ENCODE data around the gene LAPTM5.
A peak's percentile ranks its signal among the peaks of the same experiment; 100 is the strongest.
"Not testable (repeated sequence)": the region's sequence is repeated elsewhere in the genome, so short reads cannot be mapped to it uniquely, and the experiment has no call there.

LAPTM5 gene

GRCh38 chr1:30794260-30794659, 36.7 kb upstream of the LAPTM5 start:
- FAIRE-seq (no peak), DNase-seq (ENCODE audit: insufficient read length) (no peak)
- TF ChIP-seq POLR2AphosphoS5 (IDR thresholded peaks at IDR 0.05; ENCODE audit: low read depth, low read length) (no peak), POLR2A (IDR thresholded peaks at IDR 0.05; ENCODE audit: low read depth, low read length) (no peak), TAF1 (IDR thresholded peaks at IDR 0.05; ENCODE audit: borderline replicate concordance, low read depth, low read length) (no peak)

GRCh38 chr1:30793209-30793608, 35.6 kb upstream of the LAPTM5 start:
- DNase-seq (ENCODE audit: insufficient read length) (no peak), FAIRE-seq (no peak)
- TF ChIP-seq POLR2AphosphoS5 (IDR thresholded peaks at IDR 0.05; ENCODE audit: low read depth, low read length) (no peak), TAF1 (IDR thresholded peaks at IDR 0.05; ENCODE audit: borderline replicate concordance, low read depth, low read length) (no peak), POLR2A (IDR thresholded peaks at IDR 0.05; ENCODE audit: low read depth, low read length) (no peak)

GRCh38 chr1:30791868-30792267, 34.3 kb upstream of the LAPTM5 start:
- DNase-seq (ENCODE audit: insufficient read length) (no peak), FAIRE-seq (peak; percentile 54)
- no peak for TF ChIP-seq POLR2A (IDR thresholded peaks at IDR 0.05; ENCODE audit: low read depth, low read length)

DNA sequence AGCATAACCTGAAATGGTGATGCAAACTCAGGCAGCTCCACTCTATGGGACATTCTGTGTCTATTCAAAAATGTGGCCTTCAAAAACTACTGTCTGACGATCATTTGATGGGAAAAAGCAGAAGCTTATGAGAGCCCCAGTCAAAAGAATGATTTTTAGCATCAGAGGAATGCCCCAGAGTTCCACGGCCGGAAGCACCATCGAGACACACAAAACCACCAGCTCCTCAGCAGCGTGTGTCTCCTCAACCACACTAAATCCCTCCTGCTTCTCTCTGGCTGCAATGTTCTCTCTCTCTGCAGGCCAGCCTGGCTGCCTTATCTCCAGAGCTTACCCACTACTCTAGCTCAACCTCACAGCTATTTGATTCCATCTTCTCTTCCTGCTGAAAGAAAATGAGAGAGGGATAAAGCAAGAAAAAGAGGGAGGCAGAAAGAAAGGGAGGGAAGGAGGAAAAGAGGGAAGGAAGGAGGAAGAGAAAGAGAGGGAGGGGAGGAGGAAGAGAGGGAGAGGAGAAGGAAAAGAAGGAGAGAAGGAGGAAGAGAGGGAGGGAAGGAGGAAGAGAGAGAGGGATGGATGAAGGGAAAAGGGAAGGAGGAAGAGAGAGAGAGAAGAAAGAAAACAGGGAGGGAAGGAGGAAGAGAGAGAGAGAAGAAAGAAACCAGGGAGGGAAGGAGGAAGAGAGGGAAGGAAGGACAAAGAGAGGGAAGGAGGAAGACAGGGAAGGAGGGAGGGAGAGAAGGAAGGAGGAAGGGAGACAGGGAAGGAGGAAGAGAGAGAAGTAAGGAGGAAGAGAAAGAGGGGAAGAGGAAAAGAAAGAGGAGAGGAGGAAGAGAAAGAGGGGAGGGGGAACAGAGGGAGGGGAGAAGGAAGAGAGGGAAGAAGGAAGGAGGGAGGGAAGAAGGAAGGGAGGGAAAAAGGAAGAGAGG, 33.5 kb upstream of the LAPTM5 start:
- TF ChIP-seq POLR2AphosphoS5 (IDR thresholded peaks at IDR 0.05; ENCODE audit: low read depth, low read length) (no peak), TAF1 (IDR thresholded peaks at IDR 0.05; ENCODE audit: borderline replicate concordance, low read depth, low read length) (no peak), POLR2A (IDR thresholded peaks at IDR 0.05; ENCODE audit: low read depth, low read length) (no peak)
- FAIRE-seq (peak; percentile 88), DNase-seq (ENCODE audit: insufficient read length) (no peak)

- FAIRE-seq = peak; percentile 27
- not testable (repeated sequence) for DNase-seq (ENCODE audit: insufficient read length)
Measured at GRCh38 chr1:30790256-30790525, 32.6 kb upstream of the LAPTM5 start.

GRCh38 chr1:30789388-30790255, 32.0 kb upstream of the LAPTM5 start:
- TF ChIP-seq POLR2AphosphoS5 (IDR thresholded peaks at IDR 0.05; ENCODE audit: low read depth, low read length) (no peak), POLR2A (IDR thresholded peaks at IDR 0.05; ENCODE audit: low read depth, low read length) (no peak), TAF1 (IDR thresholded peaks at IDR 0.05; ENCODE audit: borderline replicate concordance, low read depth, low read length) (no peak)
- peak; percentile 50 for FAIRE-seq
- DNase-seq (ENCODE audit: insufficient read length) = no peak

DNA sequence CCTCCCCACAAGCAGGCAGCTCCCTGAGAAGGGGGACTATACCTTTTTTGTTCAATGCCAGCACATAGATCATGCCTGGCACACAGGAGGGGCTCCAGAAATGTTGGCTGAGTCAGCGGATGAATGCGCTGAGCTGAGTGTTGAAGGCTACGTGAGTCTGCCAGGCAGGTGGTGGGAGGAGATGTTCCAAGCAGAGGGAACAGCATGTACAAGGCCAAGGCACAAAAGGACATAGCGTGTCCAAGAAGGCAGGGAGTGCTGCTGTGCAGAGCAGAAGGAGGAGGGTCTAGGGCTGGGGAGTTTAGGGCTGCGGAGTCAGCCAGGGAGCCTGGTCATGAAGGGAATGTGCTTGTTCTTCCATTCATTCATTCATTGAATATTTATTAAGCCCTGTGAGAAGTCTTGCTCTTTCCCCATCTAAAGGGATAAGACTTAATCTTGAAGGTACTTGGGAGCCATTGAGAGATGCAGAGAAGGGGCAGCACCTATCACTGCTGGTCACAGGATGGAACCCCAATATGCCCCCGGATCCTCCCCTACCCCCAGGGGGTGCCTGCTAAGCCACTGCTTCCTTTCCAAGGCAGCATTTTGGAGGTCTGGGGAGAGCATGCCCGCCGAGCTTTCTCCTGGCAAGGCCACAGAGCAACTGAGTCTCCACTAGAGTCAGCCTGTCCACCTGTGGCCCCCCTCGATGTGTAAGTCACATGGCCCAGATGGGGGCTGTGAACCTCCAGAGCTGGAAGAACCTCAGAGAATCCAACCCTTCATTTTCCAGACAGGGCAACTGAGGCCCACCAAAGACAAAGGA, 31.2 kb upstream of the LAPTM5 start:
- TF ChIP-seq POLR2AphosphoS5 (IDR thresholded peaks at IDR 0.05; ENCODE audit: low read depth, low read length) = no peak
- TF ChIP-seq TAF1 (IDR thresholded peaks at IDR 0.05; ENCODE audit: borderline replicate concordance, low read depth, low read length) = no peak
- no peak for TF ChIP-seq POLR2A (IDR thresholded peaks at IDR 0.05; ENCODE audit: low read depth, low read length)
- DNase-seq (ENCODE audit: insufficient read length) (no peak), FAIRE-seq (no peak)

GRCh38 chr1:30787856-30788495, 30.4 kb upstream of the LAPTM5 start:
- TF ChIP-seq POLR2AphosphoS5 (IDR thresholded peaks at IDR 0.05; ENCODE audit: low read depth, low read length) (no peak), POLR2A (IDR thresholded peaks at IDR 0.05; ENCODE audit: low read depth, low read length) (no peak), TAF1 (IDR thresholded peaks at IDR 0.05; ENCODE audit: borderline replicate concordance, low read depth, low read length) (no peak)
- FAIRE-seq (no peak), DNase-seq (ENCODE audit: insufficient read length) (no peak)

- FAIRE-seq (no peak), DNase-seq (ENCODE audit: insufficient read length) (no peak)
- no peak for TF ChIP-seq POLR2AphosphoS5 (IDR thresholded peaks at IDR 0.05; ENCODE audit: low read depth, low read length)
- TF ChIP-seq POLR2A (IDR thresholded peaks at IDR 0.05; ENCODE audit: low read depth, low read length) = no peak
- no peak for TF ChIP-seq TAF1 (IDR thresholded peaks at IDR 0.05; ENCODE audit: borderline replicate concordance, low read depth, low read length)
Measured at GRCh38 chr1:30787266-30787665, 29.7 kb upstream of the LAPTM5 start.

DNA sequence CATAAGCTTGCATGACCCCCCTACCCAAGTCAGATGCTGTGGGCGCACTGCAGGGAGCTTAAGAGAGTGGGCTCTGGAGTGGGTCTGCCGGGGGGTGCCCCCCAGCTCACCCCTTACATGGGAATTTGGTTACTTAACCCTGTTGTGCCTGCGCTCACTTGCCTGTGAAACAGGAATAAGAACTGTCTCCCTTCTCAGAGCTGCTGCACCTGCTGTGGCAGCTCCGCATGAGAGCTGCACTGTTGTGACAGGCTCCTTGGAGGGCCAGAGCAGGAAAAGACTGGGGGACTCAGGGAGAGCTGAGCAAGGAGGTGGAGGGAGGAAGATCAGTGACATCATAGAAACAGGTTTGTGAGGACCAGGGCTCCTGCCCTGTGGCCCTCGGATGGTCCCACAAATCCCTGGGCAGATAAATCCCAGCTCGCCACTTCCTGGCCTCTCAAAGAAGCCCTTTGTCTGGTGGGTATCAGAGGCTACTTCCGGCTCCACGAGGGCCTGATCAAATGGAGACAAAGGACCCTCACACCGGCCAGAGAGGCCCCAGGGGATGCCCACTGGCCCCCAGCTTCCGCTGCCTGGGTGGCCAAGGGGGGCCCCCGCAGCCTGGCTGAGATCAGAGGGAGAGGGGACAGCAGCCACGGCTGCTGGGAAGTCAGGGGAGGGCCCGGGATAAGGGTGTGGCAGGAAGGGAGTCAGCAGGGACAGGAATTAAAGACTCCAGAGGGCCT, 28.9 kb upstream of the LAPTM5 start:
- FAIRE-seq = no peak
- DNase-seq (ENCODE audit: insufficient read length) = no peak
- TF ChIP-seq POLR2AphosphoS5 (IDR thresholded peaks at IDR 0.05; ENCODE audit: low read depth, low read length) (no peak), POLR2A (IDR thresholded peaks at IDR 0.05; ENCODE audit: low read depth, low read length) (no peak), TAF1 (IDR thresholded peaks at IDR 0.05; ENCODE audit: borderline replicate concordance, low read depth, low read length) (no peak)
